Keratinocyte (primary cell): ENCODE results near the gene ANTKMT. TPM values are rescaled to one million over a fixed set of nuclear protein-coding genes. Genes with fewer than 3 reads are reported as not detected.

Source experiments
- DNase-seq: peaks from one replicate; pipeline ENCODE4 v3.0.0-alpha.2; 2011; ENCODE audit warnings: low read depth, missing footprints, low spot score
- FAIRE-seq: peaks from 2 replicates; lab custom pipeline; 2011; peaks lifted over from hg19 to GRCh38; lab: Jason Lieb, UNC
- H2AFZ ChIP-seq: 2 replicates; pipeline ENCODE4 v1.6.0; 2012; ENCODE audit warnings: low read length, control low read depth, inconsistent platforms; ENCODE audit not compliant: control insufficient read depth
- H3K27ac ChIP-seq: 2 replicates; pipeline ENCODE4 v1.5.1; 2011; ENCODE audit warnings: low read length; ENCODE audit not compliant: control insufficient read depth, insufficient read depth
- H3K27me3 ChIP-seq: 3 replicates; pipeline ENCODE4 v1.6.0; 2011; ENCODE audit warnings: low read length; ENCODE audit not compliant: control insufficient read depth, insufficient read depth; ENCODE audit errors: extremely low read depth
- H3K36me3 ChIP-seq, 2 experiments: 2 replicates in 1 of 2; 3 replicates in 1 of 2; pipeline ENCODE4 v1.5.1; 2011; ENCODE audit warnings: low read length in 2 of 2, mild to moderate bottlenecking in 1 of 2; ENCODE audit not compliant: control insufficient read depth in 2 of 2, insufficient read depth in 2 of 2; ENCODE audit errors: extremely low read depth in 1 of 2
- H3K4me1 ChIP-seq: 3 replicates; pipeline ENCODE4 v1.5.1; 2011; ENCODE audit warnings: low read length; ENCODE audit not compliant: control insufficient read depth, insufficient read depth; ENCODE audit errors: extremely low read depth
- H3K4me2 ChIP-seq: 3 replicates; pipeline ENCODE4 v1.6.0; 2011; ENCODE audit warnings: low read depth, low read length; ENCODE audit not compliant: control insufficient read depth, insufficient read depth; ENCODE audit errors: extremely low read depth
- H3K4me3 ChIP-seq, 3 experiments: fragments of 200-600 bp in 1 of 3; sonication (generic) in 1 of 3; 2 replicates in 2 of 3; 3 replicates in 1 of 3; pipeline ENCODE4 v1.5.1; 2011 to 2016; ENCODE audit warnings: low read length in 3 of 3, mild to moderate bottlenecking in 3 of 3, control low read depth in 2 of 3, inconsistent platforms in 1 of 3, low read depth in 1 of 3, mixed read lengths in 1 of 3, mixed run types in 1 of 3, moderate library complexity in 1 of 3; ENCODE audit not compliant: control insufficient read depth in 2 of 3, insufficient read depth in 2 of 3; ENCODE audit errors: extremely low read depth in 1 of 3
- H3K79me2 ChIP-seq: 2 replicates; pipeline ENCODE4 v1.6.0; 2012; ENCODE audit warnings: low read length; ENCODE audit not compliant: control insufficient read depth, insufficient read depth
- H3K9ac ChIP-seq: 3 replicates; pipeline ENCODE4 v1.6.0; 2011; ENCODE audit warnings: low read length; ENCODE audit not compliant: control insufficient read depth, insufficient read depth; ENCODE audit errors: extremely low read depth
- H3K9me1 ChIP-seq: 3 replicates; pipeline ENCODE4 v1.6.0; 2011; ENCODE audit warnings: low read length; ENCODE audit not compliant: control insufficient read depth, insufficient read depth; ENCODE audit errors: extremely low read depth
- H3K9me3 ChIP-seq: 2 replicates; pipeline ENCODE4 v1.5.1; 2012; ENCODE audit warnings: low read depth, low read length; ENCODE audit not compliant: control insufficient read depth
- H4K20me1 ChIP-seq: 3 replicates; pipeline ENCODE4 v1.6.0; 2011; ENCODE audit warnings: low read length; ENCODE audit not compliant: control insufficient read depth, insufficient read depth; ENCODE audit errors: extremely low read depth
- EZH2 ChIP-seq: IDR thresholded peaks from one replicate; pipeline ENCODE4 v1.6.1; 2012; ENCODE audit warnings: inconsistent platforms, mild to moderate bottlenecking, low read length, moderate library complexity
- dilution Hi-C: fragments of 300-500 bp; cut with MboI; formaldehyde crosslinking; loops from one replicate; pipeline ENCODE4 v1.7.0; 2020; ENCODE audit warnings: low sequenced_read_pairs; ENCODE audit not compliant: extremely low pct_ligation_motif_present
- polyA plus RNA-seq, 5 experiments: library from polyadenylated mRNA; depleted of rRNA in 3 of 5; stranded (reverse) in 3 of 5; stranded (forward) in 1 of 5; unstranded in 1 of 5; fragments of >200 nt; gene quantifications; 1 replicate in 1 of 5; 2 replicates in 3 of 5; 3 replicates in 1 of 5; pipeline versions ENCODE4 v1.2.1 to v1.2.3, GENCODE V29; 2011 to 2012; ENCODE audit warnings: missing spikeins in 2 of 5, low read depth in 1 of 5, low replicate concordance in 1 of 5
- TF ChIP-seq, protein P1 (sequence below), 3 experiments: IDR thresholded peaks in 1 of 3; conservative IDR thresholded peaks in 1 of 3; optimal IDR thresholded peaks in 1 of 3; 2 replicates in 2 of 3; 3 replicates in 1 of 3; pipeline versions ENCODE3 to v1.5.1; 2011; ENCODE audit warnings: low read length in 3 of 3, mild to moderate bottlenecking in 3 of 3, moderate library complexity in 2 of 3, control low read depth in 1 of 3, inconsistent platforms in 1 of 3; ENCODE audit not compliant: insufficient read depth in 2 of 3; ENCODE audit errors: extremely low read depth in 1 of 3

The ANTKMT gene
- polyA plus RNA-seq, 1 donor (not counting 4 experiments of a cell fraction or from before 2014, with no cell fraction given): 5.6 TPM

GRCh38 chr16:720447-720989 is 428 bp upstream of the ANTKMT start:
- no peak for TF ChIP-seq EZH2
- TF ChIP-seq, protein P1, sequence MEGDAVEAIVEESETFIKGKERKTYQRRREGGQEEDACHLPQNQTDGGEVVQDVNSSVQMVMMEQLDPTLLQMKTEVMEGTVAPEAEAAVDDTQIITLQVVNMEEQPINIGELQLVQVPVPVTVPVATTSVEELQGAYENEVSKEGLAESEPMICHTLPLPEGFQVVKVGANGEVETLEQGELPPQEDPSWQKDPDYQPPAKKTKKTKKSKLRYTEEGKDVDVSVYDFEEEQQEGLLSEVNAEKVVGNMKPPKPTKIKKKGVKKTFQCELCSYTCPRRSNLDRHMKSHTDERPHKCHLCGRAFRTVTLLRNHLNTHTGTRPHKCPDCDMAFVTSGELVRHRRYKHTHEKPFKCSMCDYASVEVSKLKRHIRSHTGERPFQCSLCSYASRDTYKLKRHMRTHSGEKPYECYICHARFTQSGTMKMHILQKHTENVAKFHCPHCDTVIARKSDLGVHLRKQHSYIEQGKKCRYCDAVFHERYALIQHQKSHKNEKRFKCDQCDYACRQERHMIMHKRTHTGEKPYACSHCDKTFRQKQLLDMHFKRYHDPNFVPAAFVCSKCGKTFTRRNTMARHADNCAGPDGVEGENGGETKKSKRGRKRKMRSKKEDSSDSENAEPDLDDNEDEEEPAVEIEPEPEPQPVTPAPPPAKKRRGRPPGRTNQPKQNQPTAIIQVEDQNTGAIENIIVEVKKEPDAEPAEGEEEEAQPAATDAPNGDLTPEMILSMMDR (optimal IDR thresholded peaks at IDR 0.05 in 1 of 3, IDR thresholded peaks at IDR 0.05 in 1 of 3, conservative IDR thresholded peaks at IDR 0.05 in 1 of 3; ENCODE audit: extremely low read depth in 1 of 3, insufficient read depth in 2 of 3, low read length in 3 of 3): peak in 2 of 3 experiments; percentile 2 to 31

DNA sequence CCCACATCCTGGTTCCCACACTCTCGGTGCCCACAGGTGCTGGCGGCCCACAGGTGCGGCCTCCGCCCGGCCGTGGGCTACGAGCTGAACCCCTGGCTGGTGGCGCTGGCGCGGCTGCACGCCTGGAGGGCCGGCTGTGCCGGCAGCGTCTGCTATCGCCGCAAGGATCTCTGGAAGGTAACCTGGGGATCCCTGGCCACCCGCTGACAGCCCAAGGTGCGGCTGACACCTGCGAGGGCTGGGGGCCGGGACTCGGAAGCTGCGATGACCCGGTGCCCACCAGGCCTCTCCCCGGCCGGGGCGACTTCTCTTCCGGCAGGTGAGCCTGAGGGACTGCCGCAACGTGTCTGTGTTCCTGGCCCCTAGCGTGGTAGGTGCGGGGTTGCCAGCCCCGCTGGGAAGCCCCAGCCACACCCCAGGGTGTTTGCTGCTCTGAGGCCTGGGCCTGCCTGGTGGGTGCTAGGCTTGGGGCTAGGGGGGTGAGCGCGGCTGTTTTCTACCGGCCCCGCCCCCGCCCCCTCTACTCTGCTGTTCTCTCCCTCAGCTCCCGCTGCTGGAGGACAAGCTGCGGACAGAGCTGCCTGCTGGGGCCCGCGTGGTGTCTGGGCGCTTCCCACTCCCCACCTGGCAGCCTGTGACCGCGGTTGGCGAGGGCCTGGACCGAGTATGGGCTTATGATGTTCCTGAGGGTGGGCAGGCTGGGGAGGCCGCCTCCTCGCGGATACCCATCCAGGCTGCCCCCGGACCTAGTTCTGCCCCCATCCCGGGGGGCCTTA is 1.0 kb downstream of the ANTKMT start:
- no peak for DNase-seq
- H3K9me1 ChIP-seq: peaks cover 2% of the 10 kb centered on the region
- H3K36me3 ChIP-seq: peaks cover 0 to 1% of the 10 kb centered on the region in 2 experiments
- TF ChIP-seq EZH2: no peak
- TF ChIP-seq, protein P1 (optimal IDR thresholded peaks at IDR 0.05 in 1 of 3, IDR thresholded peaks at IDR 0.05 in 1 of 3, conservative IDR thresholded peaks at IDR 0.05 in 1 of 3; ENCODE audit: extremely low read depth in 1 of 3, insufficient read depth in 2 of 3, low read length in 3 of 3): no peak
- FAIRE-seq: no peak
- no peak overlapping the region for H2AFZ ChIP-seq
- H3K9ac ChIP-seq: no peak overlapping the region
- peak overlapping the region; percentile 76 for H3K4me2 ChIP-seq
- H3K4me1 ChIP-seq: peaks cover 15% of the 10 kb centered on the region
- H3K9me3 ChIP-seq: no peaks in the 10 kb centered on the region
- no peaks in the 10 kb centered on the region for H3K27me3 ChIP-seq
- peaks cover 3% of the 10 kb centered on the region for H4K20me1 ChIP-seq
- H3K79me2 ChIP-seq: peaks cover under 1% of the 10 kb centered on the region
- dilution Hi-C loops: no loop called here
- peak overlapping the region; percentile 51 to 83 (median 81) for H3K4me3 ChIP-seq
- no peak overlapping the region for H3K27ac ChIP-seq

More at GRCh38 chr16:720447-720989, 428 bp upstream of the ANTKMT start:
- Histone ChIP-seq H3K27ac (peak overlapping the region; percentile 66), H3K9me1 (peaks cover 2% of the 10 kb centered on the region), H3K9me3 (no peaks in the 10 kb centered on the region), H3K79me2 (peaks cover 8% of the 10 kb centered on the region), H4K20me1 (peaks cover 7% of the 10 kb centered on the region), H3K9ac (peak overlapping the region; percentile 79), H3K4me1 (peaks cover 19% of the 10 kb centered on the region), H3K36me3 (peaks cover 0 to 1% of the 10 kb centered on the region in 2 experiments), H3K27me3 (no peaks in the 10 kb centered on the region), H3K4me2 (peak overlapping the region; percentile 76), H2AFZ (peak overlapping the region; percentile 40), H3K4me3 (peak overlapping the region; percentile 60 to 83 (median 81))
- dilution Hi-C loops: no loop called here
- no peak for FAIRE-seq
- no peak for DNase-seq
